OCI-LY3 (cell line): ENCODE results near the gene NUDT21.
"Not testable (repeated sequence)": the region's sequence is repeated elsewhere in the genome, so short reads cannot be mapped to it uniquely, and the experiment has no call there.

ENCODE experiments used
- CTCF ChIP-seq: fragments of 200-600, 300-600 bp; sonication (generic); IDR thresholded peaks from 2 replicates; pipeline ENCODE4 v1.5.1; 2014; ENCODE audit warnings: antibody characterized with exemption, low read length, low read depth
- EZH2phosphoT487 ChIP-seq: fragments of 200-600 bp; shearing (Covaris generic); IDR thresholded peaks from 2 replicates; pipeline ENCODE4 v1.6.1; 2018; ENCODE audit warnings: antibody characterized with exemption, mixed run types, low read depth

GRCh38 chr16:56380778-56381485, 70.2 kb downstream of the NUDT21 start:
- not testable (repeated sequence) for TF ChIP-seq CTCF, EZH2phosphoT487
